Right lobe of liver (tissue), 4 donors: ENCODE data around the gene OR51G1.
"Not testable (repeated sequence)": the region's sequence is repeated elsewhere in the genome, so short reads cannot be mapped to it uniquely, and the experiment has no call there.

ENCODE experiments used
- CTCF ChIP-seq, 4 donors: fragments of 200-600 bp in 3 of 4; fragments of 450-650 bp in 1 of 4; IDR thresholded peaks; one replicate each; pipeline versions ENCODE4 v1.5.1 to v1.8.0; 2016 to 2022; ENCODE audit warnings: antibody characterized with exemption in 4 of 4, mild to moderate bottlenecking in 2 of 4
- POLR2A ChIP-seq: fragments of 450-650 bp; IDR thresholded peaks from one replicate; pipeline ENCODE4 v1.6.1; 2017; ENCODE audit warnings: antibody characterized with exemption, mild to moderate bottlenecking
- donor health status: DM: no; HTN: no; CAD: no.
- donor health status: DM: no; HTN: no; CAD: no.
- donor health status: DM: no; HTN: yes; CAD: no.

GRCh38 chr11:4955613-4956012 lies 31.5 kb upstream of the OR51G1 start, which contains the start of gene OR51A2:
- TF ChIP-seq CTCF (IDR thresholded peaks at IDR 0.05); POLR2A: not testable (repeated sequence)
